Neutrophil (primary cell): ENCODE data around the gene TNRC6B.

ENCODE experiments used
- H3K27ac ChIP-seq: fragments of 200-600 bp; sonication (generic); 2 replicates; pipeline ENCODE4 v1.5.1; 2016; ENCODE audit warnings: mild to moderate bottlenecking, moderate library complexity
- H3K27me3 ChIP-seq: fragments of 200-600 bp; sonication (generic); 2 replicates; pipeline ENCODE4 v1.6.0; 2016; ENCODE audit warnings: mild to moderate bottlenecking
- H3K36me3 ChIP-seq: fragments of 200-600 bp; sonication (generic); 2 replicates; pipeline ENCODE4 v1.5.1; 2017
- H3K4me1 ChIP-seq, 2 experiments: fragments of 200-600 bp in 1 of 2; sonication (generic) in 1 of 2; 1 replicate in 1 of 2; 2 replicates in 1 of 2; pipeline versions ENCODE4 v1.5.1 to v1.6.1; 2013 to 2016; ENCODE audit warnings: low read depth in 1 of 2, low read length in 1 of 2, mild to moderate bottlenecking in 1 of 2, moderate library complexity in 1 of 2; ENCODE audit not compliant: control insufficient read depth in 1 of 2, insufficient read depth in 1 of 2
- H3K4me3 ChIP-seq, 2 experiments: fragments of 200-600 bp in 1 of 2; sonication (generic) in 1 of 2; 1 replicate in 1 of 2; 2 replicates in 1 of 2; pipeline ENCODE4 v1.5.1; 2013 to 2016; ENCODE audit warnings: low read depth in 1 of 2, low read length in 1 of 2, mild to moderate bottlenecking in 1 of 2, moderate library complexity in 1 of 2
- H3K9me3 ChIP-seq: fragments of 200-600 bp; sonication (generic); 2 replicates; pipeline ENCODE4 v1.5.1; 2016
- CTCF ChIP-seq: fragments of 200-600 bp; sonication (generic); IDR thresholded peaks from 2 replicates; pipeline ENCODE4 v1.5.1; 2016; ENCODE audit warnings: antibody characterized with exemption

The TNRC6B gene

DNA sequence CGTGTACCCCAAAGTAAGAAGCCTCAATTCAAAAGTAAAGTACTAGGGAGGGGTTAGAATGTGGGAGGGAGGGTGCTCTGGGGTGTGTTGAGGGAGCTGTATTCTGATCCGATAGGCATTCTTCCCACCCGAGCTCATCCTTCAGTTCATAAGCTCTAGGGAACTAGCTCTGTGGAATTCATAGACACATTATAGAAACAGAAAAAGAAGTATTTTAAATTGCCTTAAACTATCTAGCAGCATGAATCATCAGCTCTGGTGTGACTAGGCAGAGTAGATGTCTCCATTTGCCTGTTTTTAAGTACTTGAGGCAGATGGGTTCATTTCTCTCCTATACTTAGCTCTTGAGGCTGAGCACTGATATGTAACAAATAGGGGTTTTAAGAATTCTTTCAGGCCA lies 185.3 kb downstream of the TNRC6B start:
- Histone ChIP-seq H3K27me3 (no peaks in the 10 kb centered on the region), H3K9me3 (no peaks in the 10 kb centered on the region), H3K4me1 (no peaks in the 10 kb centered on the region), H3K36me3 (peaks cover 88% of the 10 kb centered on the region), H3K27ac (no peak overlapping the region), H3K4me3 (no peak overlapping the region)
- no peak for TF ChIP-seq CTCF

DNA sequence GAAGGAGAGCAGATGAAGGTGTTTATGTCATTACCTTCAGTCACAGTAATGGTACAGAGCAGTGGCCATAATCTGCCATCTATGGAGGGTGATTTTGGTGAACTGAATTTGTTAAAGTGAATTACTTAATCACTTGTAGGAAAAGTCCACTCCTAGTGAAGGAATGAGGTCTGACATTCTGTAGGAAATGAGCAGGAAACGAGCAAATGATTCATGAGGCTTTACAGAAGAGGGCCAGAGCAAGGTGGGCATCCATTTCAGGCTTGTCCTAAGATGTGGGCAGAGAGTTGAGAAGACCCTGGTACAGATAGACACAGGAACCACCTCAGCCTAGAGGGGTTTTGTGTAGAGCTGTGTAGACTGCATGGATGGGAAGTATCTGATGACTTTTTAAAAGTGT lies 186.7 kb downstream of the TNRC6B start:
- Histone ChIP-seq H3K36me3 (peaks cover 78% of the 10 kb centered on the region), H3K9me3 (no peaks in the 10 kb centered on the region), H3K27ac (no peak overlapping the region), H3K27me3 (no peaks in the 10 kb centered on the region), H3K4me3 (no peak overlapping the region), H3K4me1 (no peaks in the 10 kb centered on the region)
- no peak for TF ChIP-seq CTCF

GRCh38 chr22:40366068-40366467 lies 188.3 kb downstream of the TNRC6B start:
- Histone ChIP-seq H3K36me3 (peaks cover 61% of the 10 kb centered on the region), H3K27ac (no peak overlapping the region), H3K4me3 (no peak overlapping the region)

DNA sequence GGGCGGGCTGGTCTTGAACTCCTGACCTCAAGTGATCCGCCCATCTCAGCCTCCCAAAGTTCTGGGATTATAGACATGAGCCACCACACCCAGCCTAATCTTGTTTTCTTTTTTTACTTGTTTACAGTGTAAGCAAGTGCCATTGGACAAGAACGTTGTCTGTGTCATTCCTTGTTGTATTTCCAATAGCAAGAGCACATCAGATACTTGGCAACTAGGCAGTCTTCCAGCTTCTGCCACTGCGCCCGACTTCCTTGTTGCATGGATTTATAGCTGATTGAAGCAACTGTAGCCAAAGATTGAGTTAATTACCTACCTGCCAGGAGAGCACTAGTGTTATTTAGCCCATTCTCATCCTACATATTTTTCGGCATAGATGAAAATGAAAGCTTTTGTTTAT lies 189.6 kb downstream of the TNRC6B start:
- H3K27ac ChIP-seq = no peak overlapping the region
- TF ChIP-seq CTCF = no peak
- peaks cover 49% of the 10 kb centered on the region for H3K36me3 ChIP-seq
- peaks cover 6 to 7% of the 10 kb centered on the region in 2 experiments for H3K4me1 ChIP-seq
- H3K4me3 ChIP-seq = no peak overlapping the region
- H3K27me3 ChIP-seq = no peaks in the 10 kb centered on the region
- no peaks in the 10 kb centered on the region for H3K9me3 ChIP-seq

More at GRCh38 chr22:40366068-40366467, 188.3 kb downstream of the TNRC6B start:
- Histone ChIP-seq H3K4me1 (peaks cover 3% of the 10 kb centered on the region in 2 experiments), H3K9me3 (no peaks in the 10 kb centered on the region), H3K27me3 (no peaks in the 10 kb centered on the region)
- TF ChIP-seq CTCF = no peak

GRCh38 chr22:40368016-40368415 lies 190.3 kb downstream of the TNRC6B start:
- no peak for TF ChIP-seq CTCF
- Histone ChIP-seq H3K4me1 (peaks cover 6 to 7% of the 10 kb centered on the region in 2 experiments), H3K36me3 (peaks cover 42% of the 10 kb centered on the region), H3K27ac (no peak overlapping the region), H3K27me3 (no peaks in the 10 kb centered on the region), H3K4me3 (no peak overlapping the region), H3K9me3 (no peaks in the 10 kb centered on the region)

GRCh38 chr22:40368836-40369235 lies 191.1 kb downstream of the TNRC6B start:
- no peak overlapping the region for H3K4me3 ChIP-seq
- no peak overlapping the region for H3K27ac ChIP-seq
- H3K27me3 ChIP-seq = no peaks in the 10 kb centered on the region
- no peak for TF ChIP-seq CTCF
- no peaks in the 10 kb centered on the region for H3K9me3 ChIP-seq
- H3K4me1 ChIP-seq = peaks cover 6 to 7% of the 10 kb centered on the region in 2 experiments
- peaks cover 42% of the 10 kb centered on the region for H3K36me3 ChIP-seq
